Measurements from ENCODE around the gene AP1B1. TPM values are rescaled to one million over a fixed set of nuclear protein-coding genes. Genes with fewer than 3 reads are reported as not detected.

Gene AP1B1
- polyA plus RNA-seq, 1 donor (not counting 4 experiments of a cell fraction or from before 2014, with no cell fraction given): 55.3 TPM

DNA sequence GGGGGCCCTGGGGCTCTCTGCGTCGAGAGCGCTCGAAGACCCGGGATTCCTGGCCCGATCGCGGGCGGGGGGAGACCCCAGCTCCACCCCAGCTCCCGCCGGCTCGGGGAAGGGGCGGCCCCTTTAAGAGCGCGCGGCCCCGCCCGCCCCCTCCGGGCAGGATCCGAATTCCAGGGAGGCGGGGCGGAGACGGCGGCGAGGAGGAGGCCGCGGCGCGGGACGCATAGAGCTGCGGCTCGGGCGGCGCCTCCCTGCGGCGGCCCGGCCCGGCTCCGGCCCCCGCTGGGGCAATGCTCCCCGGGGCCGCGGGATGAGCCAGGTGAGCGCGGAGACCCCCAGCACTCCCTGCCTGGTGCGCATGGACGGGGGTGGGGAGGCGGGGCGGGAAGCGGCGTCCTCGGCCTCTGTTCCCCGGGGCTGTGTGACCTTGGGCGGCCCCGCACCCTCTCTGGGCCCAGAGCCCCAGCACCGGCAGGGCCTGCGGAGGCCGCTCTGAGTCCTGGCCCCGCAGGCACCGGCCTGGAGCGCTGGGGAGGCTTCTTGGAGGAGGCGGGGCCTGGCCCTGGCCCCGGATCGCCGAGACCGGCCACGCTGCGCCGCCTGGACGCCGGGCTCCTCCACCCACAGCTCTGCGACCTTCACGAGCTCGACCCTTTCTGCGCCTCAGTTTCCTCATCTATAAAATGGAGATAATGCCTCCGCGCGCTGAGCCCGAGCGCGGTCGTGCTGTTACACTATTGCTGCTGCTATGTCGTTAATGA, 81.4 kb downstream of the AP1B1 start:
- dilution Hi-C loops (cut with MboI; ENCODE audit: extremely low pct_ligation_motif_present, low sequenced_read_pairs): no loop called here
- Histone ChIP-seq H3K9ac (ENCODE audit: control insufficient read depth, extremely low read depth, insufficient read depth, low read length) (peak overlapping the region; percentile 79), H4K20me1 (ENCODE audit: control insufficient read depth, extremely low read depth, insufficient read depth, low read length) (peaks cover 7% of the 10 kb centered on the region), H3K4me3 (ENCODE audit: control insufficient read depth in 2 of 3, extremely low read depth in 1 of 3, insufficient read depth in 2 of 3, low read depth in 1 of 3, low read length in 3 of 3) (peak overlapping the region; percentile 74 to 80 (median 75)), H3K9me3 (ENCODE audit: control insufficient read depth, low read depth, low read length) (no peaks in the 10 kb centered on the region), H2AFZ (ENCODE audit: control insufficient read depth, low read length) (peak overlapping the region; percentile 91), H3K27me3 (ENCODE audit: control insufficient read depth, extremely low read depth, insufficient read depth, low read length) (no peaks in the 10 kb centered on the region), H3K79me2 (ENCODE audit: control insufficient read depth, insufficient read depth, low read length) (peaks cover 24% of the 10 kb centered on the region), H3K4me2 (ENCODE audit: control insufficient read depth, extremely low read depth, insufficient read depth, low read depth, low read length) (peak overlapping the region; percentile 97), H3K4me1 (ENCODE audit: control insufficient read depth, extremely low read depth, insufficient read depth, low read length) (peaks cover 43% of the 10 kb centered on the region), H3K36me3 (ENCODE audit: control insufficient read depth in 2 of 2, extremely low read depth in 1 of 2, insufficient read depth in 2 of 2, low read length in 2 of 2) (peaks cover 2 to 15% of the 10 kb centered on the region in 2 experiments), H3K27ac (ENCODE audit: control insufficient read depth, insufficient read depth, low read length) (peak overlapping the region; percentile 81), H3K9me1 (ENCODE audit: control insufficient read depth, extremely low read depth, insufficient read depth, low read length) (no peaks in the 10 kb centered on the region)
- no peak for FAIRE-seq
- DNase-seq (ENCODE audit: low read depth, low spot score): no peak
- no peak for TF ChIP-seq EZH2 (IDR thresholded peaks at IDR 0.05; ENCODE audit: low read length)
- TF ChIP-seq, protein P1, sequence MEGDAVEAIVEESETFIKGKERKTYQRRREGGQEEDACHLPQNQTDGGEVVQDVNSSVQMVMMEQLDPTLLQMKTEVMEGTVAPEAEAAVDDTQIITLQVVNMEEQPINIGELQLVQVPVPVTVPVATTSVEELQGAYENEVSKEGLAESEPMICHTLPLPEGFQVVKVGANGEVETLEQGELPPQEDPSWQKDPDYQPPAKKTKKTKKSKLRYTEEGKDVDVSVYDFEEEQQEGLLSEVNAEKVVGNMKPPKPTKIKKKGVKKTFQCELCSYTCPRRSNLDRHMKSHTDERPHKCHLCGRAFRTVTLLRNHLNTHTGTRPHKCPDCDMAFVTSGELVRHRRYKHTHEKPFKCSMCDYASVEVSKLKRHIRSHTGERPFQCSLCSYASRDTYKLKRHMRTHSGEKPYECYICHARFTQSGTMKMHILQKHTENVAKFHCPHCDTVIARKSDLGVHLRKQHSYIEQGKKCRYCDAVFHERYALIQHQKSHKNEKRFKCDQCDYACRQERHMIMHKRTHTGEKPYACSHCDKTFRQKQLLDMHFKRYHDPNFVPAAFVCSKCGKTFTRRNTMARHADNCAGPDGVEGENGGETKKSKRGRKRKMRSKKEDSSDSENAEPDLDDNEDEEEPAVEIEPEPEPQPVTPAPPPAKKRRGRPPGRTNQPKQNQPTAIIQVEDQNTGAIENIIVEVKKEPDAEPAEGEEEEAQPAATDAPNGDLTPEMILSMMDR (optimal IDR thresholded peaks at IDR 0.05 in 1 of 3, IDR thresholded peaks at IDR 0.05 in 1 of 3, conservative IDR thresholded peaks at IDR 0.05 in 1 of 3; ENCODE audit: extremely low read depth in 1 of 3, insufficient read depth in 2 of 3, low read length in 3 of 3): no peak

DNA sequence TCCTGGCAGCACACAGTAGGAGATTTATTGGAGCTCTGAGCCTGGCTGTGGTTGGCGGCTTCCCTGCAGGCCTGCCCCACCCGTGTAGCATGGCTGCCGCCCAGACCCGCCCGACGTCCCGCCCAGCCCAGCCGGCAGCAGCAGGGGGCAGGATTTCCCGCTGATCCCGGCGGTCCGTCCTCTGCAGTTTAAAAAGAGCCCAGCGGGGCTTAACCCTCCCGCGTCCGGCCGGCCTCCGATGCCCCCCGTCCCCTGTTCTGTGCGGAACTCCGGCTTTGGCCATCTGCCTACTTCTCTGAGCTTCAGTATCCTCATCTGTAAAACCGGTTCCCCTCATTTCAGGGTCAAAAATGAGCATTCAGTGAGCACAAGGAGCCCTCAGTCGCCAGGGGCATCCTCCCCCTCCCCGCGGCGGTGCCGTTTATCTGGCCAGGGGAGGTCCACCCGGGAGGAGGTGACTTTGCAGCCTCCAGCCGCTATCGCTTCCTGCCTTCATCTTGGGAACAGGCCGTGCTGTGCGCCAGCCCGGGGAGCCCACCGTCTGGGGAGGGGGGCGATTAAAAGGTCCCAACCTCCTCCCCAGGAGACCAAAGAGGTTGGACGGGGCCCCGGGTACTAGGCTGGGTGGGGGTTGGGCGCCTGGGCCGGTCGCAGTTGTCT, 82.1 kb downstream of the AP1B1 start, which contains the start of gene GAS2L1:
GAS2L1 (plus strand) TSS at position 476 of the 660 bp plus-strand sequence. CDS start 1,456 bp downstream, outside the sequence.
- peak within 1 kb of the TSS; percentile 97 for H3K4me2 ChIP-seq (ENCODE audit: control insufficient read depth, extremely low read depth, insufficient read depth, low read depth, low read length)
- peak within 1 kb of the TSS; percentile 74 to 80 (median 75) for H3K4me3 ChIP-seq (ENCODE audit: control insufficient read depth in 2 of 3, extremely low read depth in 1 of 3, insufficient read depth in 2 of 3, low read depth in 1 of 3, low read length in 3 of 3)
- TF ChIP-seq, protein P1 (optimal IDR thresholded peaks at IDR 0.05 in 1 of 3, IDR thresholded peaks at IDR 0.05 in 1 of 3, conservative IDR thresholded peaks at IDR 0.05 in 1 of 3; ENCODE audit: extremely low read depth in 1 of 3, insufficient read depth in 2 of 3, low read length in 3 of 3): peak in 2 of 3 experiments; percentile 74 to 80
- TF ChIP-seq EZH2 (IDR thresholded peaks at IDR 0.05; ENCODE audit: low read length): no peak
- DNase-seq (ENCODE audit: low read depth, low spot score) (no peak), FAIRE-seq (no peak)
- H2AFZ ChIP-seq (ENCODE audit: control insufficient read depth, low read length): peak within 1 kb of the TSS; percentile 91
- H3K27ac ChIP-seq (ENCODE audit: control insufficient read depth, insufficient read depth, low read length): peak within 1 kb of the TSS; percentile 81
- peaks cover 3% of the 10 kb centered on the region for H4K20me1 ChIP-seq (ENCODE audit: control insufficient read depth, extremely low read depth, insufficient read depth, low read length)
- H3K9me3 ChIP-seq (ENCODE audit: control insufficient read depth, low read depth, low read length): no peaks in the 10 kb centered on the region
- H3K4me1 ChIP-seq (ENCODE audit: control insufficient read depth, extremely low read depth, insufficient read depth, low read length): peaks cover 42% of the 10 kb centered on the region
- H3K36me3 ChIP-seq (ENCODE audit: control insufficient read depth in 2 of 2, extremely low read depth in 1 of 2, insufficient read depth in 2 of 2, low read length in 2 of 2): peaks cover under 1 to 12% of the 10 kb centered on the region in 2 experiments
- H3K79me2 ChIP-seq (ENCODE audit: control insufficient read depth, insufficient read depth, low read length): peaks cover 24% of the 10 kb centered on the region
- H3K27me3 ChIP-seq (ENCODE audit: control insufficient read depth, extremely low read depth, insufficient read depth, low read length): no peaks in the 10 kb centered on the region
- H3K9me1 ChIP-seq (ENCODE audit: control insufficient read depth, extremely low read depth, insufficient read depth, low read length): no peaks in the 10 kb centered on the region
- peak within 1 kb of the TSS; percentile 79 for H3K9ac ChIP-seq (ENCODE audit: control insufficient read depth, extremely low read depth, insufficient read depth, low read length)
- dilution Hi-C loops (cut with MboI; ENCODE audit: extremely low pct_ligation_motif_present, low sequenced_read_pairs): no loop called here

Data from keratinocyte (primary cell).